ENCODE measurements around the gene COASY.
"Not testable (repeated sequence)": the region's sequence is repeated elsewhere in the genome, so short reads cannot be mapped to it uniquely, and the experiment has no call there.

The COASY gene

DNA sequence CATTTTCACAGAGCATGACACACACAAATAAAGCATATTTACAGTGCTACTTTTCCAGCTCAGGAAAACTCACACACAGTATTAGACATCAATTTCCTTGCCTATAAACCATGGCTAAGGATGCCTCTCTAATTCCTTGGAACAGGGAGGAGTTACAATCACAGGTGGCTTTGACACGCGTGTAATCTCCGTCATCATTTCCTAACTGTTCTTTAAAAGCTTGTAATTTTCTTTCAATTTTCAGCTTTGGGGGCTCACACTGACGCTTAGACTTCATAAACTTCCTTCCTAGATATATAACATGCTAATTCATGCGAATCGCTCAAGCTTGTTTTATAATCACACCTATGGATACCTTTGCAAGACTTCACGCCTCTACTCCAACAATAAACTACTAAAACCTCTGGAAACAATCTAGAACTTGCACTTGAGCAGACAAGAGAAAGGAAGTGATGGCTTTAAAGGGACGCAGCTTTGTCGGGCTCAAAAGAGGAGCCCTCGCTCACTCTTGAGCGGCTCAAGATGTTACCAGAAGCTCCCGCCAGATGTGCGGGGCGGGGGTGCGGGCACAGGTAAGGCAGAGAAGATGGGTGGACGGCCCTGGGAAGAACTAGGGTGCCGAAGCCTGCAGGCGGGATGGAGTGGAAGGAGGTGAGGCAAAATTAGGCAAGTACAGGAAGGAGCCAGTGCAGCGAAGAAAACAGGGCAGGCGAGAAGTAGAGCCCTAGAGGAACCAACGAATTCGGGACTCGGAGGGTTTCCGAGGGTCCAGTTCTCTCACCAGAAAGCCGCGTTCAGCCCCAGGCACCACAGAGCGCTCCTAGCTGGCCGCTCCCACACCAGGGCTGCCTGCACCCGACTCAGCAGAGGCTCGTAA, 46.6 kb downstream of the COASY start:
- peak; percentile 23 for DNase-seq (ENCODE audit: low read depth)
- TF ChIP-seq, protein P1, sequence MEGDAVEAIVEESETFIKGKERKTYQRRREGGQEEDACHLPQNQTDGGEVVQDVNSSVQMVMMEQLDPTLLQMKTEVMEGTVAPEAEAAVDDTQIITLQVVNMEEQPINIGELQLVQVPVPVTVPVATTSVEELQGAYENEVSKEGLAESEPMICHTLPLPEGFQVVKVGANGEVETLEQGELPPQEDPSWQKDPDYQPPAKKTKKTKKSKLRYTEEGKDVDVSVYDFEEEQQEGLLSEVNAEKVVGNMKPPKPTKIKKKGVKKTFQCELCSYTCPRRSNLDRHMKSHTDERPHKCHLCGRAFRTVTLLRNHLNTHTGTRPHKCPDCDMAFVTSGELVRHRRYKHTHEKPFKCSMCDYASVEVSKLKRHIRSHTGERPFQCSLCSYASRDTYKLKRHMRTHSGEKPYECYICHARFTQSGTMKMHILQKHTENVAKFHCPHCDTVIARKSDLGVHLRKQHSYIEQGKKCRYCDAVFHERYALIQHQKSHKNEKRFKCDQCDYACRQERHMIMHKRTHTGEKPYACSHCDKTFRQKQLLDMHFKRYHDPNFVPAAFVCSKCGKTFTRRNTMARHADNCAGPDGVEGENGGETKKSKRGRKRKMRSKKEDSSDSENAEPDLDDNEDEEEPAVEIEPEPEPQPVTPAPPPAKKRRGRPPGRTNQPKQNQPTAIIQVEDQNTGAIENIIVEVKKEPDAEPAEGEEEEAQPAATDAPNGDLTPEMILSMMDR (conservative IDR thresholded peaks at IDR 0.05; ENCODE audit: low read depth, low read length) = no peak
- H3K4me3 ChIP-seq (ENCODE audit: low read depth, low read length) = peak overlapping the region; percentile 96

DNA sequence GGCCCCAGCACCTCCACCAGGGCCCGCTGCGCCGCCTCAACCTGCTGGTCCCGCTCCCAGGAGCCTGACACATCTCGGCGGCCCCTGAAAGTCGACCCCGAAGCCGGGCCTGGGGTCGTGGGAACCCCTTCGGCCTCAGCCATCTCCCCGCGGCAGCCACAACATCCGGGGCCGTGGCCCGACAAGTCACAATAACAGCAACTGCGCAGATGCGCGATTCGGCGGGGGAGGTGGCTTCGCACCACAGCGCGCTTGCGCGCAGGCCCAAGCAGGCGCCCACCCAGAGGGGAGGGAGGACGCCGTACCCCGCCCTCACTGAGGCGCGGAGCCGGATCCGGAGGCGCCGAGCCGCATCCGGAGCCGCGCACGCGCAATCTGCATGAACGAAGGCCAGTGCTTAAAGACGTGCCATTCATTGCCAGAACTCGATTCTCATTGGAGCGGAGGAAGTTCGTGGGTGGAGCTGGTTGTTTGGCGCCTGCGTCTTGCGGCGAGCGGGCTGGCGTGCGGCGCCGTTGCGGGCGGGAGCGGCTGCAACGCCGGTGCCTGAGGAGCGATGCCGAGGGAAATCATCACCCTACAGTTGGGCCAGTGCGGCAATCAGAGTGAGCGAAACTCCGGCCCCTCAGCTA, 47.4 kb downstream of the COASY start, which contains the start of the genes RETREG3 and TUBG1:
Gene RETREG3, minus strand, starts transcription at position 193 of the 632 bp plus-strand sequence. Its CDS starts 50 bp downstream, at position 143.
Gene TUBG1, plus strand, starts transcription at position 502 of the 632 bp plus-strand sequence. Its CDS starts 55 bp downstream, at position 557.
- DNase-seq (ENCODE audit: low read depth) = peak; percentile 100
- TF ChIP-seq, protein P1 (conservative IDR thresholded peaks at IDR 0.05; ENCODE audit: low read depth, low read length) = peak; percentile 72
- peak within 1 kb of the TSS; percentile 96 for H3K4me3 ChIP-seq (ENCODE audit: low read depth, low read length)

DNA sequence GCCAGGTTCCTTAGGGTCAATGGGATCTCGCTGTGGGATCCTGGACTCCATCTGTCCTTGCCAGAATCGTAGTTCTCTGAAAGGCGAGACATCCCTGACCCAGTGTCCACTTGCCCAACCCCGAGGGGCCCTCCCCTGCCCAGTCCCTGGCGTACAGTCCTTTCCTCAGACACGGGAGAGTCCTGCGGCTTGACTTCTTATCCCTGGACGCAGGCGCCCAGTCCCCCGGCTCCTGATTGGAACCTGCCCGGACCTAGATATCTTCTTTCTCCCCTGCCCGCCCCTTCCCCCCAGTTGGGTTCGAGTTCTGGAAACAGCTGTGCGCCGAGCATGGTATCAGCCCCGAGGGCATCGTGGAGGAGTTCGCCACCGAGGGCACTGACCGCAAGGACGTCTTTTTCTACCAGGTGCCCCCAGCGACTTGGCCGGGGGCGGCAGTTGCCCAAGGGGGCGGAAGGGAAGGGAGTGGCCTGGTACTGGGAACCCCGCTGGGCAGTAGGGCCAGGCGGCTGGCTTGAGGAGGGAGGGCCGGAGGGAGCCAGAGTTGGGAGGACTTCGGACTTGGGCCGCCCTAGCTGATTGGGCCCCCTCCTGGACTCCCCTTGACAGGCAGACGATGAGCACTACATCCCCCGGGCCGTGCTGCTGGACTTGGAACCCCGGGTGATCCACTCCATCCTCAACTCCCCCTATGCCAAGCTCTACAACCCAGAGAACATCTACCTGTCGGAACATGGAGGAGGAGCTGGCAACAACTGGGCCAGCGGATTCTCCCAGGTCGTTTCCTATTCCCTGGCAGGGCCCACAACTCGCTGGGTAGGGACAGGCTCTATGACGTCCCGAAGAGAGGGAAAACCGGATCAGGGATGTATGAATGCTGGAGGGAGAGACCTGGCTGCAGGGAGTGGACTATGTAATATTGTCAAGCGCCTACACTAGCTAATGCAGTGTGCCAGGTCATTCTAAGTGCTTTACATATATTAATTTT, 48.2 kb downstream of the COASY start:
- peak overlapping the region; percentile 69 for H3K4me3 ChIP-seq (ENCODE audit: low read depth, low read length)
- not testable (repeated sequence) for DNase-seq (ENCODE audit: low read depth)

DNA sequence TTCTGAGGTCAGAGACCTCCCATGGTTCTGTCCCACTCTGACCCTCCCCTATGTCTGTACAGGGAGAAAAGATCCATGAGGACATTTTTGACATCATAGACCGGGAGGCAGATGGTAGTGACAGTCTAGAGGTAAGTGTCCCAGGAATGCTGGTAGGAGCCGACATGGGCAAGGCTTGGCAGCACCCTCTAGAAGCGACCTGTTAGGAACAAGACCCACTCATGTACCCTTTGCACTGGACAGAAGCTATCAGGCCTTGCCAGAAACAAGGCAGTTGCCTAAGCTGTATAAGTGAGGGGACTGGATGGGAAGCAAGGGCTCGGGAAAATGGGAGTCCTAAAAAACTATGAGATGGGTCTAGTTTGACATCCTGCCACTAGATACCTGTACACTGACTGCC, 50.1 kb downstream of the COASY start:
- no peak overlapping the region for H3K4me3 ChIP-seq (ENCODE audit: low read depth, low read length)
- DNase-seq (ENCODE audit: low read depth) = no peak

DNA sequence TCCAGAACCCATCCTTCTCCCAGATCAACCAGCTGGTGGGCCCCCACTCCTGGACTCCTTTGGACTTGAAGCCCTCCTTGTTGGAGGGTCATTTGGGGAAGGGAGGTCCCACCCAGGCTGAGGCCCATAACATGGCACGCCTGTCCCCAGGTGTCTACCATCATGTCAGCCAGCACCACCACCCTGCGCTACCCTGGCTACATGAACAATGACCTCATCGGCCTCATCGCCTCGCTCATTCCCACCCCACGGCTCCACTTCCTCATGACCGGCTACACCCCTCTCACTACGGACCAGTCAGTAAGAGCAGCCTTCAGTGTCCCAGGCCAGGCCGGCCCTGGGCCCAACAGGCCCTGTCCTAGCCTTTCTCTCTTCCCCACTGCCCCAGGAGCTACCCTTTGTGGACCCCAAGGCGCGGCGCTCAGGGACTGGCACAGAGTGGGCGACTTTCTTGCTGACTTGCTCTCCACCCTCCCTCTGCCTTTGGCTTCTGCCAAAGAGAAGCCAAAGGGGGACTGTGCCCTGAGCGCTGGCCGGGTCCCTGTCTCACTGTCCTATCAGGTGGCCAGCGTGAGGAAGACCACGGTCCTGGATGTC, 51.8 kb downstream of the COASY start:
- no peak overlapping the region for H3K4me3 ChIP-seq (ENCODE audit: low read depth, low read length)
- TF ChIP-seq, protein P1 (conservative IDR thresholded peaks at IDR 0.05; ENCODE audit: low read depth, low read length) = no peak
- no peak for DNase-seq (ENCODE audit: low read depth)

More for the DNA sequence above, 50.1 kb downstream of the COASY start:
- TF ChIP-seq, protein P1 (conservative IDR thresholded peaks at IDR 0.05; ENCODE audit: low read depth, low read length) = no peak

Measured in choroid plexus epithelial cell (primary cell).